Lung (tissue), 12 donors: ENCODE data around the gene SLC38A3. TPM values are rescaled to one million over a fixed set of nuclear protein-coding genes. Genes with fewer than 3 reads are reported as not detected.

Experiments used
- ATAC-seq: fragments of 200-7000 bp; cut with Tn5 transposase; one replicate; pipeline ENCODE4 v1.9.1; 2020; ENCODE audit warnings: moderate number of reproducible peaks; ENCODE audit not compliant: insufficient read depth, low FRiP score
- DNase-seq, 3 donors: peaks; one replicate each; pipeline ENCODE4 v3.0.0-alpha.2; 2013 to 2017
- H3K27ac ChIP-seq, 2 donors: one replicate each; pipeline ENCODE4 v1.5.1; 2013; ENCODE audit warnings: mild to moderate bottlenecking in 2 of 2, moderate library complexity in 2 of 2, control low read depth in 1 of 2, inconsistent platforms in 1 of 2, low read depth in 1 of 2, low read length in 1 of 2
- H3K27me3 ChIP-seq, 3 donors: one replicate each; pipeline ENCODE4 v1.5.1; 2013; ENCODE audit warnings: low read length in 2 of 3; ENCODE audit not compliant: control insufficient read depth in 3 of 3, insufficient read depth in 3 of 3
- H3K36me3 ChIP-seq, 4 donors: one replicate each; pipeline ENCODE4 v1.5.1; 2013; ENCODE audit warnings: low read length in 4 of 4, mild to moderate bottlenecking in 1 of 4, moderate library complexity in 1 of 4; ENCODE audit not compliant: control insufficient read depth in 4 of 4, insufficient read depth in 4 of 4
- H3K4me1 ChIP-seq, 5 donors: one replicate each; pipeline ENCODE4 v1.5.1; 2013; ENCODE audit warnings: low read length in 5 of 5, mild to moderate bottlenecking in 2 of 5, moderate library complexity in 1 of 5; ENCODE audit not compliant: control insufficient read depth in 5 of 5, insufficient read depth in 5 of 5
- H3K4me3 ChIP-seq: one replicate; pipeline ENCODE4 v1.5.1; 2013; ENCODE audit warnings: mild to moderate bottlenecking, control low read depth, moderate library complexity
- H3K9ac ChIP-seq, 2 donors: one replicate each; pipeline ENCODE4 v1.5.1; 2013; ENCODE audit warnings: low read length in 2 of 2, control low read depth in 1 of 2; ENCODE audit not compliant: insufficient read depth in 1 of 2
- H3K9me3 ChIP-seq, 4 donors: one replicate each; pipeline ENCODE4 v1.5.1; 2013; ENCODE audit warnings: low read length in 3 of 4, mild to moderate bottlenecking in 1 of 4, moderate library complexity in 1 of 4; ENCODE audit not compliant: control insufficient read depth in 4 of 4, insufficient read depth in 3 of 4
- WGBS, 2 donors: extraction: QIAGEN DNeasy Blood & Tissue Kit; methylation state at CpG; one replicate each; pipeline ENCODE4 v1.1.7; 2013; 5-methylcytosine and 5-hydroxymethylcytosine counted together
- polyA plus RNA-seq, 2 donors: library from polyadenylated mRNA; stranded (reverse); fragments of 200-250 nt; gene quantifications; one replicate each; pipeline ENCODE4 v1.2.1, GENCODE V29; 2013
- total RNA-seq, 2 donors: library from RNA; depleted of rRNA in 1 of 2; stranded (reverse); fragments of >200 nt in 1 of 2; gene quantifications; one replicate each; pipeline ENCODE4 v1.2.1, GENCODE V29; 2014 to 2021
- TF ChIP-seq, protein P1 (sequence below): IDR thresholded peaks from 2 replicates; pipeline ENCODE4 v1.5.1; 2012; ENCODE audit warnings: mild to moderate bottlenecking; ENCODE audit errors: control extremely low read depth, extremely low read depth
- donor health status: control.
- donor health status: control.
- donor health status: Bipolar disorder and iron deficiency.
- donor health status: healthy.
- donor health status: DM: yes; HTN: yes; CAD: no.

SLC38A3 gene
- total and polyA plus RNA-seq, 4 donors = 0.08 to 4.3 (median 0.33) TPM

DNA sequence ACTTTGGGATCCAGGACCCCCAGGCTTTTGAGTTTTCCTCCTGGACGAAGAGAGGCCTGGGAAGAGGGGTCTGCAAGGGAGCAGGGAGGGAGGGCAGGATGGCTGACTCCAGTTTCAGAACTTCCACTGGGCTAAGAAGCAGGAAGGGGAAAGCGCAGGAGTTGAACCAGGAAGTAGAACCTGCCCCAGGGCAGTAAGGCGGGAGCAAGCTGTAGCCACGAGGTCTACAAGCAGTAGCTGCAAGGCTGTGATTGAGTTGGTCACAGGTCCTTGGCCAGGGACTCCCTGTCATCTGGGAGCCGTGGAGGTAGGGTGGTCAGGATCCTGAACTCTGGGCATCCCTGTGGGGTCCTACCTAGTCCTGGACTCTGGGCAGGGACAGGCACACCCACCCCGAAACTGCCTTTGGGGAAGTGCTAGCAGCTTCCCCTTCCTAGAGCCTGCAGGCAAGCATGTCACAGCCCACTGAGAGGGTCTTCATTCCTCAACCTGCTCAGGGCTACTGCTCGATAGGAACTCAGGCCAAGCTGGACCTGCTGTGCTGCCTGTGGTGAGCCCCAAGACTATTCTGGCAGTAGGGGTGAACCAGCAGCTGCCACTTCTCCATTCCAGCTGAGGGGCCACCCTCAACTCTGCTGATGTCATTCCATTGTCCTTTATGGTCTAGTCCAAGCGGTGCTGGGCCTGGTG is 25.2 kb downstream of the SLC38A3 start:
- peak overlapping the region in 1 of 2 donors; percentile 51 for H3K27ac ChIP-seq
- no peaks in the 10 kb centered on the region for H3K9me3 ChIP-seq
- H3K9ac ChIP-seq = no peak overlapping the region
- 47 to 74% methylated on average over 8 of the region's 8 CpGs for WGBS, 2 donors
- no peaks in the 10 kb centered on the region for H3K36me3 ChIP-seq
- H3K4me1 ChIP-seq = peaks cover 0 to 18% (median 0%) of the 10 kb centered on the region in 5 donors
- DNase-seq (no peak), ATAC-seq (no peak)
- H3K27me3 ChIP-seq = no peaks in the 10 kb centered on the region
- no peak overlapping the region for H3K4me3 ChIP-seq
- TF ChIP-seq, protein P1, sequence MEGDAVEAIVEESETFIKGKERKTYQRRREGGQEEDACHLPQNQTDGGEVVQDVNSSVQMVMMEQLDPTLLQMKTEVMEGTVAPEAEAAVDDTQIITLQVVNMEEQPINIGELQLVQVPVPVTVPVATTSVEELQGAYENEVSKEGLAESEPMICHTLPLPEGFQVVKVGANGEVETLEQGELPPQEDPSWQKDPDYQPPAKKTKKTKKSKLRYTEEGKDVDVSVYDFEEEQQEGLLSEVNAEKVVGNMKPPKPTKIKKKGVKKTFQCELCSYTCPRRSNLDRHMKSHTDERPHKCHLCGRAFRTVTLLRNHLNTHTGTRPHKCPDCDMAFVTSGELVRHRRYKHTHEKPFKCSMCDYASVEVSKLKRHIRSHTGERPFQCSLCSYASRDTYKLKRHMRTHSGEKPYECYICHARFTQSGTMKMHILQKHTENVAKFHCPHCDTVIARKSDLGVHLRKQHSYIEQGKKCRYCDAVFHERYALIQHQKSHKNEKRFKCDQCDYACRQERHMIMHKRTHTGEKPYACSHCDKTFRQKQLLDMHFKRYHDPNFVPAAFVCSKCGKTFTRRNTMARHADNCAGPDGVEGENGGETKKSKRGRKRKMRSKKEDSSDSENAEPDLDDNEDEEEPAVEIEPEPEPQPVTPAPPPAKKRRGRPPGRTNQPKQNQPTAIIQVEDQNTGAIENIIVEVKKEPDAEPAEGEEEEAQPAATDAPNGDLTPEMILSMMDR = no peak

DNA sequence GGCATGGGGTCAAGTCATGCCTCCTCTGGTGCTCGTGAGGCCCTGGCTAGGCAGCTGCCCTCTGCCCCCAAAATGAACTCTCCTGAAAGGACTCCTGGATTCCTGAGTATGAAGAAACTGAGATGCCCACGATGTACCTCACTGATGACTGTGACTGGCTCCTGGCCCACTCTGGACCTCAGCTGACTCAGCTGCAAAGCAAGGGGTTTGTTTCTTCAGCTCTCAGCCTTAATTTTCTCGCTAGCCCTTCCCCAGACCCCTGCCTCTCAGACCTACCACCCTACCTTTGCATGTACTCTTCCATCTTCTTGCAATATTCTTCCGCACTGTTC is 25.7 kb downstream of the SLC38A3 start:
- H3K4me1 ChIP-seq = peaks cover 0 to 18% (median 0%) of the 10 kb centered on the region in 5 donors
- DNase-seq (no peak), ATAC-seq (no peak)
- H3K9me3 ChIP-seq = no peaks in the 10 kb centered on the region
- H3K27me3 ChIP-seq = no peaks in the 10 kb centered on the region
- no peak overlapping the region for H3K4me3 ChIP-seq
- TF ChIP-seq, protein P1 = no peak
- peak overlapping the region in 1 of 2 donors; percentile 51 for H3K27ac ChIP-seq
- no peaks in the 10 kb centered on the region for H3K36me3 ChIP-seq
- no peak overlapping the region for H3K9ac ChIP-seq
- 85 to 91% methylated on average over 4 of the region's 4 CpGs for WGBS, 2 donors

GRCh38 chr3:50231581-50231980 is 26.5 kb downstream of the SLC38A3 start:
- ATAC-seq (no peak), DNase-seq (no peak)
- no peak overlapping the region for H3K27ac ChIP-seq
- H3K9me3 ChIP-seq = no peaks in the 10 kb centered on the region
- 84 to 87% methylated on average over 5 of the region's 5 CpGs for WGBS, 2 donors
- peaks cover 0 to 14% (median 0%) of the 10 kb centered on the region in 5 donors for H3K4me1 ChIP-seq
- TF ChIP-seq, protein P1 = no peak
- no peak overlapping the region for H3K9ac ChIP-seq
- no peaks in the 10 kb centered on the region for H3K36me3 ChIP-seq
- no peak overlapping the region for H3K4me3 ChIP-seq
- H3K27me3 ChIP-seq = no peaks in the 10 kb centered on the region

GRCh38 chr3:50232303-50232702 is 27.2 kb downstream of the SLC38A3 start:
- no peak overlapping the region for H3K9ac ChIP-seq

More at GRCh38 chr3:50232303-50232702, 27.2 kb downstream of the SLC38A3 start:
- peaks cover 0 to 11% (median 0%) of the 10 kb centered on the region in 5 donors for H3K4me1 ChIP-seq
- ATAC-seq (no peak), DNase-seq (no peak)
- no peak overlapping the region for H3K27ac ChIP-seq
- H3K36me3 ChIP-seq = no peaks in the 10 kb centered on the region
- no peak overlapping the region for H3K4me3 ChIP-seq
- no peaks in the 10 kb centered on the region for H3K27me3 ChIP-seq
- TF ChIP-seq, protein P1 = no peak
- no peaks in the 10 kb centered on the region for H3K9me3 ChIP-seq
- WGBS, 2 donors = 74 to 82% methylated on average over 3 of the region's 3 CpGs
